Activated CD4-positive, alpha-beta T cell treated with anti-CD3 and anti-CD28 coated beads for 1 hour (primary cell): ENCODE results near the gene SCTR.

ENCODE experiments used
- DNase-seq: peaks from one replicate; pipeline ENCODE4 v3.0.0-alpha.2; 2020

Gene SCTR

DNA sequence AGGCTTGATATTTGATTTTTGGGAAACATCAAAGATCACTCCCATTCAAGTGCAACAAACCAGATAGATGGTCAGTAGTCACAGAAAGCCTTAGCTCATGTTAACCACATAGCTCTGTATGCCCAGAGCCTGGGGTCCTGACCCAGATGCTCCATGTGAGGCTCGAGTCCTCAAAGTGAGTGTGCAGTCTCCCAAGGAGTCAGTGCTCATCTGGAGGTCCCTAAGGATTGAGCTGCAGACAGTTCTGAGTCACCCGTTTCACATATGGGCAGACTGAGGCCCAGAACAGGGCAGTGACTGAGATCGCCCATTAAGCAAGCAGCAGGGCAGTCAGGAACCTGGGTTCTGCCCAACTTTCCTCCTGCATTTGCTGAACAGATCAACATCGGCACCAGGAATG is 83.4 kb downstream of the SCTR start:
- DNase-seq, result no peak

DNA sequence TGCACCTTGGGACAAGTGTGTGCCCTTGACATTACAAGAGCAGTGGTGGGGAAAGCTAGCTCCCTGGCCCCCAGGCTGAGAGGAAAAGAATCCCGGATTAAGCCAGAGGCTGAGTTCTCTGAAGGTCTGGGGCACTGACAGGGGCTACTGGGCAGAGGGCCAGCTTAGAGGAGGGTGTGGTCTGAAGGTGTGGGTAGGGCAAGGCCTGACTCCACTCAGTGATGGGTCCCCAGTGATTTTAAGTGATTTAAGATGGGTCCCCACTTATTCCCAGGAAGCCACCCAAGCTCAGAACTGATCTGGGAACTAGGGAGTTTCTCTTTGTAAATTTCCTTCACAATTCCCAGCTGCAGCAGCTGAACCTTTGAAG is 83.8 kb downstream of the SCTR start:
- DNase-seq, result no peak

DNA sequence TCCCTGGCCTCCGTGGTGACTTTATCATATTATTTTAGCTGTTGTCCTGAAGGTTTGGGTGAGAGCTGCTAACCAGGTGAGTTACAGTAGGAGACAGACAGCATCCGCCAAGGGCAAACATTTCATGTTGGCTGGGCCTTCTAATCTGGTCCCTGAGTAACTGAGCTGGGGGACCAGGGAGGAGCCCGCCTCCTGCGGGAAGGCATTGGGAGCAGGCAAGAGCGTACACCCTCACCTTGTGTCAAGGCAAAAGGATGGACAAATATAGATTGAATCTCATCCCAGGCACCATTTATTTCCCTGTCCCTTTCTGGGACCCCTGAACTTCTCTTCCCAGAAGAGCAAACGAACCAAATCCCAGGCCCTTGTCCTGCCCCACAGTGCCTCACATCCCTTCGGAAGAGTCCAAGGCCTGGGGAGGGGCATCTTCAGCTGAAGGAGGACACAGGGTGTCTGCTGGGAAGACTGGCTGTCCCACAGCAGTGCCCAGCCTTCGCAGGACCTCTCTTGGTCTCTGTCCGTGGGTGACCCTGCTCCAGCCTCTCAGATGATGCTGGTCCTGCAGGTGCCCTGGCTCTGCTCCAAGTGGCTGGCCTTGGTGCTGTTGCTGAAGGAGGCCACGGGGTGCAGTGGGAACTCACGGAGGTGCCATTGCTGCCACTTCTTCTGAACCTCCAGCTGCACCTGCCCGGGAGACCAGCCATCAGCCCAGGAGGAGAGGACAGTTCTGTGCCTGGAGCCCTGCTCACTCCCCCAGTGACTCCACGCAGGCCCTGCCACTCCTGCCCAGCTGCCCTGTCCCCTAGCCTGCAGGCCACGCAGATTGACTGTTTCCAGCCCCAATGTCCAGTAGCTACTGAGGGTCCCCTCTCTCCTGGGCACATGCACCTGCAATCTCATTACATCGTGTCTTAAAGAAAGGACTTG is 84.4 kb downstream of the SCTR start:
- no peak for DNase-seq

DNA sequence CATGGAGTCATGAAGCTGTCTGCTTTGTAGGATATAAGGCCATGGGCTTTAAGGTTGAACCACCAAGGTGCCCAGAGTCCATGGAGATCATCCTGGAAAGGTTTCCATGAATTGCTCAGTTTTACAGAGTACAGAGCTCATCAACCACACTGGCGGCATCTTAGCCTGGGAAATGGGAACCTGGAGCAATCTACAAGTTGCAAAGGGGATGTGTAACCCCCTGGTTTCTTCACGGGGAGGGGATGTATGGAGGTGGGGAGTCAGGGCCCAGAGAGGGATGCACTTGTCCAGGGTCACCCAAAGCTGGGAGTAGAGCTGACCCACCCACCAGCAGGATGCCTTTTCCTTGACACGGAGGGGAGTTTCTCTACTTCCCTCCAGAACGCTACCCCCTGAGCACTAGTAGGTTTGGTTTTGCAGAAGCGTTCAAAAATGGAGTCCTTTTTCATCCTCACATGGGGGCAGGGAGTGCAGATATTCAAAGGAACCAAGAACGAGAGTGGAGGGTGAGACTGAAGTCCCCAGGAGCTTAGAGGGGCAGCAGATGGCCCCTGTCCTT is 85.5 kb downstream of the SCTR start:
- DNase-seq, result no peak

DNA sequence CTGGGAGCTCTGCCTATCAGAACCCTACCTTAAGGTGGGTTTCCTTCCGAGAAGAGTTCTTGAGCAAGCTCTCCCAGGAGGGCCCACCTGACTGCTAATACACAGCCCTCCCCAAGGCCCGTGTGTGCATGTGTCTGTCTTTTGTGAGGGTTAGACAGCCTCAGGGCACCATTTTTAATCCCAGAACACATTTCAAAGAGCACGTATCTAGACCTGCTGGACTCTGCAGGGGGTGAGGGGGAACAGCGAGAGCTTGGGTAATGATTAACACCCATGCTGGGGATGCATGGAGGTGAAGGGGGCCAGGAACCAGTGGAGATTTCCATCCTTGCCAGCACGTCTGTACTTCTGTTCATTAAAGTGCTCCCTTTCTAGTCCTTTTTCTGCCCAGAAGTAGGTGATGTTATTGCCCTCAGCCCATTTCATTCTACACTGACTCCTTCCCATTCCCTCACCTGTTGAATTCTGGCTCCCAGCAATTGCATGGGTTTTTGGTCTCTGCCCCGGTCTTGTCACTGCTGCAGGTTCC is 86.1 kb downstream of the SCTR start:
- no peak for DNase-seq

DNA sequence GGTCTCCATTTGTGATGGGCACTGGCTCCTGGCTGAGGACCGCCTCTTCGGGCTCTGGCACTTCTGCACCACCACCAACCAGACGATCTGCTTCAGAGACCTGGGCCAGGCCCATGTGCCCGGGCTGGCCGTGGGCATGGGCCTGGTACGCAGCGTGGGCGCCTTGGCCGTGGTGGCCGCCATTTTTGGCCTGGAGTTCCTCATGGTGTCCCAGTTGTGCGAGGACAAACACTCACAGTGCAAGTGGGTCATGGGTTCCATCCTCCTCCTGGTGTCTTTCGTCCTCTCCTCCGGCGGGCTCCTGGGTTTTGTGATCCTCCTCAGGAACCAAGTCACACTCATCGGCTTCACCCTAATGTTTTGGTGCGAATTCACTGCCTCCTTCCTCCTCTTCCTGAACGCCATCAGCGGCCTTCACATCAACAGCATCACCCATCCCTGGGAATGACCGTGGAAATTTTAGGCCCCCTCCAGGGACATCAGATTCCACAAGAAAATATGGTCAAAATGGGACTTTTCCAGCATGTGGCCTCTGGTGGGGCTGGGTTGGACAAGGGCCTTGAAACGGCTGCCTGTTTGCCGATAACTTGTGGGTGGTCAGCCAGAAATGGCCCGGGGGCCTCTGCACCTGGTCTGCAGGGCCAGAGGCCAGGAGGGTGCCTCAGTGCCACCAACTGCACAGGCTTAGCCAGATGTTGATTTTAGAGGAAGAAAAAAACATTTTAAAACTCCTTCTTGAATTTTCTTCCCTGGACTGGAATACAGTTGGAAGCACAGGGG is 87.1 kb downstream of the SCTR start:
- no peak for DNase-seq

DNA sequence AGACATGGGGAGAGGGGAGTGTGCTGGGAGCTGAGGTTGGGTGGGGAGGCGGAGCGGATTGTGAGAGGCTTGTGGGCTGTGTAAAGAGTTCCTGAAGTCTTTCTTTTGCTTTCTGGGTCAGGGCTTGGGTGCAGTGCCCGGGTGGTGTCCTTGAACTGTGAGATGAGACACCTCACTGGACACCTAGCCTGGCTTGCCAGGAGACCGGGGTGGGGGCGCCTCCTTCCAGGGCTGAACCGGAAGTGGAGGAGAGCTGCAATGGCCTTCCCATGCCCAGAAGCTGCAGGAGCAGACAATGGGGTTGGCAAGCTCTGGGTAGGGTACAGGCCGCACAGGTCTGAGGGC is 88.4 kb downstream of the SCTR start:
- DNase-seq, result no peak

DNA sequence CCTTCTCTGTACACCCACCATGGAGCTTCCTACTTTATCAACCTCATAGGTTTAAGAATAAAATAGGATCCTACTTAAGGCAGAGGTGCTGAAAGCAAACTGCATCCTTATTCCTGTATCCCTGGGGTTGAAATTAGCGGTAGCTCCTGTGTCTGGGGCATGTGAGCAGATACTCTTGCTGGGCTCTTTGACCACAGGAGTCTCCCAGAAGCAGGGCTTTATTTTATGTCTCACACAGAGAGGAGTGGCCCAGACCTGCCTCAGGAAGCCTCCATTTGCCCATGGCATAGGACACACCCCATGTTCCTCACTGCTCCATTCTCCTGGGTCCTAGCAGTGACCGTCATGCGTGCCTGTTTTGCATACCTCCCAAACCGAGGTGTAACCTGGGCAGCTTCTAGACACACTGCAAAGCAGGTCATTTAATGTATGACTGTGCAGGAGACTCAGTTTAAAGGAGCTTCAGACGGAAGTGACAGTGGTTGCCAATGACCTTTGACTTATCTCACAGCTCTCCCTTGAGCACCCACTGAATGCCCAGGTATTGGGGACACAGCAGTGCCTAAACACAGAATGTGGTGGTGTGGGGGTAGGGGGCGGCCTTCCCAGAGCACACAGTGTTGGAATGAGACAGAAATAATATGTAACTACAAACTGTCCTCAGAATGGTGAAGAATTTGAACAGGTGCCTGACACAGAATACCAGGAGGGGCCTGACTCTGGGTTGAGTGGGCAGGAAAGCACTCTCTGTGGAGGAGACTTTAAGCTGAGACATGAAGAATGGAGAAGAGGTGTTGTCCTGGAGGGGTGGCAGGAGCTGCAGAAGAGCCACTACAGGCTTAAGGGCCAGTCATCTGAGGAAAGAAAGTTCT is 89.0 kb downstream of the SCTR start:
- no peak for DNase-seq

DNA sequence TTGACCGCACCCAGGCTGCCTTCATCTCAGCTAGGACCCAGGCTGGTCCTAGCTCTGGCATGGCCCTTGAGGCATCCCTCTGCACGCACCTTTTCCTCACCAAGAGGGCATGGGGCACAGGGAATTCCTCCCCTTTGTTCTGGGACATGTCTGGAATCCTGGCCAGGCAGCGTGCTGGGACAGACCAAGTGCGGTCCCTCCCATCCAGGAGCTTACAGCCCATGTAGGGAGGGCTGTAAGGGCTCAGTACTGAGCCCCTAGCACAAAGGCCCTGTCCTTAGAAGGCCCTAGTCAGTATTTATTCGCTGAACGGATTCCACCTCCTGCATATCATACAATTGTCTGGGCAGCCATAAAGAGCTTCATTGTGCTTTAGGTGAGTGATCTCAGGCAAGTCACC is 89.6 kb downstream of the SCTR start:
- DNase-seq, result no peak

DNA sequence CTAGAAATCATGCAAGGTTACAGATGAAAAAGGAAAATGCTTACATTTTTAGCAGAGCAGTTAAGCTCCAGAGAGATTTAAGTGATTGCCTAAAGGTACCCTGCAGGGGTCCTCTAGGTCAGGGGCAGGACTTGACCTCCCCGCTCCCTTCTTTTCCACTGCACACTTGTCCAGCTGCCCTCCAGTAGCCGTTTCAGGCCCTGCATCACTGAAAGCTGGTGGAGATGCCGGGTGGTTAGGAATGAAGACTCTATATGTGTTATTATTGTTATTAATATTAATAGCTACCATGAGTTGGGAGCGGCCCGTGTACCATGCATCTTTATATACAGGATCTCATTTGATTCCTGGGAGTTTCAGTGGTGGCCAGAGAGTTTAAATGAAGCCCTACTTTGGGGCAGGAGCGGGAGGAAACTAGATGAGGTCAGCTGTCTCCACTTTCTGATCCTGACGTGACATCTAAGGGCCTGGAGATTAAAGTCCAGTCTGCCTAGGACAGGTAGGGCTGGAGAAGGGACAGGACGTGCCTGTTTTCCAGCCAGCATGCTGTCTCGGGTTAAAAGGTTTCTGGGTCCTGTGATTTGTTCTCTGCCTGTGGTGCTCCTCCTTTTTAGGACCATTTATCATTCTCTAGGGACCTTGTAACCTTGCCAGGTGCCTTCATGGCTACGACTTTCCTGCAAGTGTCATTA is 90.5 kb downstream of the SCTR start:
- DNase-seq, result no peak

DNA sequence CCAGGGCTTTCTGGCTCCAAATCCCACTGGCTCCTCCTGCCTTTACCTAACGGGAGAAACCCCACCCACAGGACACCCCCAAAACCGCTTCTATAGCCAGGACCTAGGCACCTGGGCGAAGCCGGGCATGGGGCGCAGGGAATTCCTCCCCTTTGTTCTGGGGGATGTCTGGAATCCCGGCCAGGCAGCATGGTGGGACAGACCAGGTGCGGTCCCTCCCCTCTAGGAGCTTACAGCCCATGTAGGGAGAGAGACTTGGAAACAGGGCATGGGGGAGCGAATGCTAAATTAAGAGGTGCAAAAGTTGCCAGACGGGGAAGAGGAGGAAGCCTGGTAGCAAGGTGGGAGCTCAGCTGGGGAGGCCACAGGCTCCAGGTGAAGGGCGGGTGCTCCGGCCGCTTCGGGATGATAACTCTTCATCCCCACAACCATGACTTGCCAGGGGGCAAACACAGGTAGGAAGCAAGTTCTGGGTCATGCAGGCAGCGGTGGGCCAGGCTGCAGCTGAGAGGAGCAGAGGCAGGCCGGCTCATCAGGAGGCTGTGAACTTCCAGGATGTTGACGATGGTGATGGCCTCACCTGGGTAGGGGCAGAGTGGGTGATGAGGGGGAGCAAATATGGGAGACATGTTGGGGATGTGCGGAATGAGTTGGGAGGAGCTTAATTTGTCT is 91.3 kb downstream of the SCTR start:
- DNase-seq, result no peak

DNA sequence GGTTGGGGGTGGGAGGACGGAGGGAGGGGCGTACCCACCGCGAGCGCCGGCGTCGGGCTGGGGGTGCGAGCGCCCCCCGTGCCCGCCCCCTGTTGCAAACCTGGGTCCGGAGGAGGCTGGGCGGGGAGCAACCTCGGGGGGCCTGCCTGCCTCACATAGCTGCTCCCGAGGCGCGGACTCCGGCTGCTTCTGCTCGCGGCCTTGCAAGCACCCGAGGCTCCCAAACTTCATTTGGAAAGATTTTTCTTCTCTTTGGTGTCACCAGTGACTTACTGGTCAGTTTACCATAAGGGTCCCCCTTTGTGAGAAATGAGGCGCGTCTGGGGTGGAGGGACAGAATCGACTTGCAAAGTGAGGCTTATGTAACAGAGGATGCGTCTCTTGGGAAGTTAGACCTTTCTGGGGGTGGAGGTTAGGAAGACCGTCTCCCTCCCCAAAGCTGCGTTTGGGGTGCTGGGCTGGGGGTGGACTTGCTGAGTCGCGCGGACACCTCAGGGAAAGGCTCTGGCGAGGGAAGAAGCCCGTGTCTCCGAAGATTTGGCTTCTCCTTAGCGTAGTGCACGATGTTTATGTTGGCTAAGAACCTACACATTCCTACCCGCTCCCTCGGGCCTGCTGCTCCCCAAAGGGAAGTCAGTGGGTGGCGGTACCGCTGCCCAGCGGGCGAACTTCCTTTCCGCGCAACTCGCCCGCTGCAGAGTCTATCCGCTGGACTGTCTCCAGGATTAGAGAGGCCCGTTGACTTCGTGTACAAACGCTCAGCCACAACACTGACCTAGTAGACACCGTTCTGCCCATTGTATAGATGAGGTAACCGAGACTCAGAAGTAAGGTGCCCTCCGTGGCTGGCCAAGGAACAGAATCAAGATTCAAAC is 92.1 kb downstream of the SCTR start:
- no peak for DNase-seq

DNA sequence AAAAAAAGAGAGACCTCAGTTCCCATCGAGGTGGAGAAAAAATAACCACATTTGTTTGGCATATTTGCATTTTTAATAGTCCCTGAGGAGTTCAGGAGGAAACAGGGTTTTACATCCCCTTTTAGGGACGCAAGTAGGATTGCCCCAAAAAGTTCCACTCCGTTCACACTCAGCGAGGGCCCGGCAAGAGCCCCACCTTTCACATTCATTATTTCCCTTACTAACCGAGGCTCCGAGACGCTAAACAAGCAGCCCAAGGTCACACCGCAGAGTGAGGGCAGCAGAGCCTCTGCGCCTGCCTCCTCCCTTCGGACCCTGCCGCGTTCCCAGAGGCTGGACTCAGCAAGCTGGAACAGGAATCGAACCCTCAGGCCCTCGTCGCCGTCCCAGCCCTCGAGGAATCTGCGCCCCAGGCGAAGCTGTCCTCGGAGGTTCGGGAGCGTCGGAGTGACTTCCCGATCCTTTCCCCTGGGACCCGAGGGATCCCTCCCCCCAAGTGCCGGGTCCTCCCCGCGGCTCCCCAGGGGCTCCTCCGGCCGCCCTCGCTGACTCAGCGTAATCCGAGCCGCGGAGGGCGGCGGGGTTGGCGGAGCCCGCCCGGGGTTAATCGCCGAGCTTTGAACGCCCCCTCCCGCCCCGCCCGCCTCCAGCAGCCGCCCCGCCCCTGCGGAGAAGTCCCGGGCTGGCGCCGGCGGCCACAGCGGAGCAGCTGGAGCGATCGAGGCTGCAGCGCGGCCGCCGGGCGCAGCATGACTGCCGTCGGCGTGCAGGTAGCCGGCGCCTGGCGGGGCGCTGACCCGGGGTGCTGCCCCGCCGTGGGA is 92.9 kb downstream of the SCTR start, which contains the start of gene TMEM37:
TSS of gene TMEM37 (plus strand) at position 700 of the 821 bp plus-strand sequence. CDS start at position 750, 50 bp downstream.
- no peak for DNase-seq

DNA sequence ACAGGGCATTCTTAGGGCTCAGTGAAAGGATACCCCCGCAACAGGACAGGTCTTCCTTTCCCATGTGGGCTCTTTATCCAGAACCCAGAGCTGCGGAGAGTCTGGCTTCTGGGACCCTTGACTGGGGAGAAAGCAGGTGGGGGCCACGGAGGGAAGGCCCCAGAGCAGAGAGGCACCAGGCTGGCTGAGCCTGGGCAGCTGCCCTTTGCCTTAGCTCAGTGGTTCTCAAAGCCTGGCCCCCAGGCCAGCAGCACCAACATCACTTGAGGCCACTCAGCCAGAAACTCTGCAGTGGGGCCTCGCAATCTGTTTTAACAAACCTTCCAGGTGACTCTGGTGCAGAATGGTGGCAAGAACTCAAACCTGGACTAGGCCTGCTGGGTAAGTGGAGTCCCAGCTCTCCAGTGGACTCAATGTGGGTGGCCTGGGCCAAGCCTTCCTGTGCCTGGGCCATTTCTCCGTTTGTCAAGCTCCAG is 94.2 kb downstream of the SCTR start:
- no peak for DNase-seq

DNA sequence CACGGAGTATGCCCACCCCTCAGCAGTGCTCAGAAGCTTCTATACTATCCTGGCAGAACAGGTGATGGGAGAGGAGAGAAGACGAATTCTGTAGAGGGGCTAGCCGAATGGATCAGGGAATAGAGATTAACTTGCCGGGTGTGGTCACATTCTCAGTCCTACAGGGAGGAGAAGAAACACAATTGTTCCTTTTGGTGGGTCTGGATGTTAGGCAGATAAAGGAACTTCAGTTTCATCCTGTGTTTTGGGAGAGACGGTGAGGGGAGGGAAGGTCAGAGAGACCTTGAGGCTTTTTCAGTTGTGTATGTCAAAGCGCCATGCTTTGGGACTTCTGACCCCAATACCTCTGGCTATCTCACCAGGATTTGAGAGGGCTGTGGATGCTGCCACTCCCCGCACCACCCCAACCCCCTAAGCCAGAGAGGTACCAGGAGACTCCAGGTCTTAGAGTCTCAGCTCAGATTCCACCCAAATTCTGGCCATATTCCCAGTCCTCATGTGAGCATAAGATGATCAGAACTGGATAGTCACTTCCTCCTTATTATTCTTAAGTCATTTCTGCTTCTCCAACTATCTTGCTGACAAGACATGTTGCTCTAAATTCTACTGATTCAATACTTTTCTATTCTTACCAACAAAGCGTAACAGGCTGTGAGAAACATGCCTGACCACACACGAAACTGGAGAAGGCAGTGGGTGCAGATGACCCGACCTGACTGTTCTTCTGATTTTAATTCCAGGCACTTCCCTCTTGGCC is 94.9 kb downstream of the SCTR start:
- no peak for DNase-seq

DNA sequence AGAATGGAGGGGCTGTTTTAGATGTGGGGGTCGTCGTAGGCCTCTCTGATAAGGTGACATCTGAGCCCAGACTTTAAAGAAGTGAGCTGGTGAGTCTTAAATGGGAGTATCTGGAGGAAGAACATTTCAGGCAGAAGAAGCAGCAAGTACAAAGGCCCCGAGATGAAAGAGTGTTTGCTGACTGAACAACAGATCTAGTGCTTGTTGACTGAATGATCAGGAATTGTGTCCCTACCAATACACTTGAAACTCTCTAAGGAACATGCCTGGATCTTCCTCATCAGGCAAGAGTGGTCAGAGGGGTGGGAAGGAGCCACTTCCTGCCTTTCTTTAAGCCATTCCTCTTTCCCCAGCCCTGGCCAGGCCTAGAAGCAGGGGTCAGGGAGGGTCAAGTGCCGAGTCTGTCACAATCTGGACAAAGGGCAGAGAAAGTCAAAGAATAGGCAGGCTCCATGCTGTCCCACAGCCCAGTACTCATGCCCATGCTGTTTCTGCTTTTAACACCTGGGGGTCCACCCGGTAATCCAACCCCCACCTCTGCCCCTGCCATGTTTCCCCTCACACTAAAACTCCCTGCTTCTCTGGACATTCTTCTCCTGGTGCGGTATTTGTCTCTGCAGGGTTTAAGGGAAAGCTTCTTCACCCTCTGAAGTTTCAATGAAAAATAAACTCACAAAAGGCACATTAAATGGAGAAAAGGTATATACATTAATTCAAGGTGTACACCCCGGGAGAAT is 95.6 kb downstream of the SCTR start:
- DNase-seq, result no peak

DNA sequence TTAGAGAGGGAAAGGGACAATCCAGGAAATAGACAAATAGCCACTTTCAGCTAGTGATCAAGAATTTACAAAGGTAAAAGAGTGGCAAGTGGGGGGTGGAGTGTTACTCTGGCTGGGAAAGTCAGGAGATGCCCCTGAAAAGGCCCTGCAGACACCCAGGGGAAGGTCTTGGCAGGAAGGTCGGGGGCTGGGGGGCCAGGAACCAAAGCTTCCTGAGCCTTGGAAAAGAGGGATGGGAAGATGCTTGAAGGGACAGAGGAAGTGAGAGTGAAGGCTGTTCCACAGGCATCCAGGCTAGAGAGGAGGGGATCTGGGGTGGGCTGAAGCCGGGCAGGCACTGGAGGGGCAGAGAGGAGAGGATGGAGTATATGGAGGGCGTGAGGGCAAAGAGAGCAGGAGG is 96.5 kb downstream of the SCTR start:
- no peak for DNase-seq
